ENCODE data around the gene EFTUD2. TPM values are rescaled to one million over a fixed set of nuclear protein-coding genes. Genes with fewer than 3 reads are reported as not detected.

Gene EFTUD2
- total RNA-seq, 8 experiments from 2014 or later = 31.6 to 155 (median 63.5) TPM

Other genes with a start within 250 kb of the EFTUD2 start
- gene MEIOC, start 243.0 kb downstream of the EFTUD2 start, total RNA-seq = 1 to 10 TPM in 5 of 8 experiments, under 1 TPM in 3; 0.81 to 2.5 (median 1.0) TPM
- gene CCDC43, start 209.7 kb downstream of the EFTUD2 start, total RNA-seq = 10 to 100 TPM; 25.6 to 40.7 (median 31.5) TPM
- 10 to 100 TPM in 3 of 8 experiments, 1 to 10 TPM in 5; 2.8 to 20.0 (median 6.1) TPM for gene DBF4B, start 190.8 kb downstream of the EFTUD2 start, total RNA-seq
- gene ADAM11, start 140.5 kb downstream of the EFTUD2 start, total RNA-seq = 10 to 100 TPM in 1 of 8 experiments, 1 to 10 TPM in 5, under 1 TPM in 2; 0.15 to 10.1 (median 4.3) TPM
- gene GJC1, start 69.2 kb downstream of the EFTUD2 start, total RNA-seq = 10 to 100 TPM in 2 of 8 experiments, 1 to 10 TPM in 6; 1.4 to 43.0 (median 9.0) TPM
- gene HIGD1B, start 51.6 kb downstream of the EFTUD2 start, total RNA-seq = 1 to 10 TPM in 1 of 8 experiments, under 1 TPM in 3, not detected in 4; 0.63 to 1.1 (median 0.93) TPM
- gene GFAP, start 16.1 kb upstream of the EFTUD2 start, total RNA-seq = 1,000 to 10,000 TPM in 1 of 8 experiments, 1 to 10 TPM in 6, under 1 TPM in 1; 0.92 to 2,179 (median 1.8) TPM
- gene KIF18B, start 48.3 kb upstream of the EFTUD2 start, total RNA-seq = 10 to 100 TPM in 3 of 8 experiments, under 1 TPM in 5; 0.20 to 17.8 (median 0.80) TPM
- 100 to 1,000 TPM in 1 of 8 experiments, 1 to 10 TPM in 4, under 1 TPM in 1, not detected in 2; 0.35 to 116 (median 3.3) TPM for gene C1QL1, start 68.9 kb upstream of the EFTUD2 start, total RNA-seq
- 100 to 1,000 TPM in 1 of 8 experiments, 10 to 100 TPM in 7; 15.5 to 109 (median 46.5) TPM for gene DCAKD, start 152.2 kb upstream of the EFTUD2 start, total RNA-seq
- 100 to 1,000 TPM in 2 of 8 experiments, 10 to 100 TPM in 6; 38.3 to 140 (median 67.8) TPM for gene NMT1, start 161.9 kb upstream of the EFTUD2 start, total RNA-seq
- gene PLCD3, start 233.1 kb upstream of the EFTUD2 start, total RNA-seq = 10 to 100 TPM in 4 of 8 experiments, 1 to 10 TPM in 4; 2.0 to 40.1 (median 10.0) TPM
- gene ACBD4, start 236.2 kb upstream of the EFTUD2 start, total RNA-seq = 10 to 100 TPM in 3 of 8 experiments, 1 to 10 TPM in 5; 1.5 to 16.1 (median 6.4) TPM
- 10 to 100 TPM; 10.6 to 49.8 (median 23.0) TPM for gene HEXIM1, start 249.0 kb upstream of the EFTUD2 start, total RNA-seq

Measured in motor neuron (in vitro differentiated cells).